HepG2 (cell line): ENCODE data around the gene TBC1D22A. TPM values are rescaled to one million over a fixed set of nuclear protein-coding genes. Genes with fewer than 3 reads are reported as not detected.

Experiments used
- CCDC6 ChIP-seq: sonication (generic); formaldehyde crosslinking; IDR thresholded peaks from 2 replicates; pipeline ENCODE4 v1.8.1; 2022; ENCODE audit warnings: mild to moderate bottlenecking, missing genetic modification reagents, moderate library complexity
- CENPT ChIP-seq: sonication (generic); formaldehyde crosslinking; IDR thresholded peaks from 2 replicates; pipeline ENCODE4 v1.8.0; 2022; ENCODE audit warnings: low read depth, mild to moderate bottlenecking, moderate library complexity, missing genetic modification reagents
- CENPX ChIP-seq: sonication (generic); formaldehyde crosslinking; IDR thresholded peaks from 2 replicates; pipeline ENCODE4 v1.9.0; 2021; ENCODE audit warnings: mild to moderate bottlenecking, missing genetic modification reagents, moderate library complexity
- DNMT1 ChIP-seq: sonication (generic); formaldehyde crosslinking; IDR thresholded peaks from 2 replicates; pipeline ENCODE4 v1.5.1; 2020; ENCODE audit warnings: mild to moderate bottlenecking, missing genetic modification reagents
- FLYWCH1 ChIP-seq: sonication (generic); formaldehyde crosslinking; IDR thresholded peaks from 2 replicates; pipeline ENCODE4 v1.8.1; 2023; ENCODE audit warnings: mild to moderate bottlenecking, missing genetic modification reagents
- GATAD2A ChIP-seq: IDR thresholded peaks from 2 replicates; pipeline ENCODE4 v1.6.1; 2016
- GPN1 ChIP-seq: sonication (generic); formaldehyde crosslinking; IDR thresholded peaks from 2 replicates; pipeline ENCODE4 v1.5.1; 2020; ENCODE audit warnings: missing genetic modification reagents, borderline replicate concordance
- HDAC1 ChIP-seq: sonication (generic); formaldehyde crosslinking; IDR thresholded peaks from 2 replicates; pipeline ENCODE4 v1.5.1; 2020; ENCODE audit warnings: mild to moderate bottlenecking, missing genetic modification reagents
- KMT2A ChIP-seq: sonication (generic); formaldehyde crosslinking; IDR thresholded peaks from 2 replicates; pipeline ENCODE4 v1.4.0; 2020; ENCODE audit warnings: missing genetic modification reagents
- MAFG ChIP-seq: sonication (generic); formaldehyde crosslinking; IDR thresholded peaks from 2 replicates; pipeline ENCODE4 v1.5.1; 2020; ENCODE audit warnings: mild to moderate bottlenecking, missing genetic modification reagents
- MIXL1 ChIP-seq: IDR thresholded peaks from 2 replicates; pipeline ENCODE4 v1.6.1; 2016
- MLLT10 ChIP-seq: sonication (generic); formaldehyde crosslinking; IDR thresholded peaks from 2 replicates; pipeline ENCODE4 v1.4.0; 2020; ENCODE audit warnings: missing genetic modification reagents
- PCBP2 ChIP-seq: fragments of 200-400 bp; formaldehyde crosslinking; optimal IDR thresholded peaks from 2 replicates; pipeline ENCODE3; 2018; ENCODE audit warnings: low read length, low read depth; ENCODE audit not compliant: poor library complexity, severe bottlenecking
- RAD51 ChIP-seq: fragments of 450-650 bp; IDR thresholded peaks from 2 replicates; pipeline ENCODE4 v1.6.1; 2016; ENCODE audit warnings: borderline replicate concordance
- ZFP62 ChIP-seq: sonication (generic); formaldehyde crosslinking; IDR thresholded peaks from 2 replicates; pipeline ENCODE4 v1.4.0; 2020; ENCODE audit warnings: missing genetic modification reagents
- ZNF121 ChIP-seq: sonication (generic); formaldehyde crosslinking; IDR thresholded peaks from 2 replicates; pipeline ENCODE4 v1.5.0; 2020; ENCODE audit warnings: mild to moderate bottlenecking, missing genetic modification reagents
- ZNF343 ChIP-seq: sonication (generic); formaldehyde crosslinking; IDR thresholded peaks from 2 replicates; pipeline ENCODE4 v1.4.0; 2020; ENCODE audit warnings: mild to moderate bottlenecking, missing genetic modification reagents
- ZNF431 ChIP-seq: sonication (generic); formaldehyde crosslinking; IDR thresholded peaks from 2 replicates; pipeline ENCODE4 v1.9.0; 2022; ENCODE audit warnings: missing genetic modification reagents, low read depth, mild to moderate bottlenecking, borderline replicate concordance
- ZNF496 ChIP-seq: sonication (generic); formaldehyde crosslinking; IDR thresholded peaks from 2 replicates; pipeline ENCODE4 v1.8.1; 2023; ENCODE audit warnings: mild to moderate bottlenecking, moderate library complexity, missing genetic modification reagents; ENCODE audit not compliant: insufficient replicate concordance
- ZNF510 ChIP-seq: sonication (generic); formaldehyde crosslinking; IDR thresholded peaks from 2 replicates; pipeline ENCODE4 v1.4.0; 2020; ENCODE audit warnings: low read depth, mild to moderate bottlenecking, missing genetic modification reagents
- ZNF577 ChIP-seq: sonication (generic); formaldehyde crosslinking; IDR thresholded peaks from 2 replicates; pipeline ENCODE4 v1.4.0; 2020; ENCODE audit warnings: mild to moderate bottlenecking, low read depth, missing genetic modification reagents, borderline replicate concordance
- ZNF607 ChIP-seq: sonication (generic); formaldehyde crosslinking; IDR thresholded peaks from 2 replicates; pipeline ENCODE4 v1.5.1; 2020; ENCODE audit warnings: missing genetic modification reagents, mild to moderate bottlenecking, borderline replicate concordance
- ZNF615 ChIP-seq: sonication (generic); formaldehyde crosslinking; IDR thresholded peaks from 2 replicates; pipeline ENCODE4 v1.5.0; 2020; ENCODE audit warnings: mild to moderate bottlenecking, missing genetic modification reagents, borderline replicate concordance
- ZNF644 ChIP-seq: IDR thresholded peaks from 2 replicates; pipeline ENCODE4 v1.6.1; 2016; ENCODE audit warnings: low read depth
- ZNF7 ChIP-seq: IDR thresholded peaks from 2 replicates; pipeline ENCODE4 v1.6.1; 2016; ENCODE audit warnings: missing biosample characterization, missing genetic modification reagents
- ZNF790 ChIP-seq: sonication (generic); formaldehyde crosslinking; IDR thresholded peaks from 2 replicates; pipeline ENCODE4 v1.8.0; 2022; ENCODE audit warnings: missing genetic modification reagents, mild to moderate bottlenecking, borderline replicate concordance
- polyA plus RNA-seq, 8 experiments: library from polyadenylated mRNA; depleted of rRNA in 3 of 8; stranded (reverse) in 7 of 8; unstranded in 1 of 8; fragments of >200 nt; fragmentation: Illumina TruSeq in 4 of 8; extraction: Trizol in 4 of 8; gene quantifications; 2 replicates each; pipeline versions ENCODE4 v1.2.1 to v1.2.3, GENCODE V29; 2011 to 2016; ENCODE audit warnings: low read depth in 4 of 8, missing spikeins in 1 of 8, mixed read lengths in 1 of 8; ENCODE audit not compliant: insufficient read depth in 1 of 8
- total RNA-seq, 5 experiments: library from RNA; depleted of rRNA; stranded (reverse); fragments of >200 nt; fragmentation: Illumina TruSeq; extraction: Trizol; gene quantifications; 2 replicates each; pipeline ENCODE4 v1.2.3, GENCODE V29; 2016; ENCODE audit warnings: low read depth in 1 of 5
- TF ChIP-seq, protein P1 (sequence below): sonication (generic); formaldehyde crosslinking; IDR thresholded peaks from 2 replicates; pipeline ENCODE4 v1.5.0; 2020; ENCODE audit warnings: mild to moderate bottlenecking, low read depth, missing genetic modification reagents, borderline replicate concordance
- TF ChIP-seq, protein P2 (sequence below): sonication (generic); formaldehyde crosslinking; IDR thresholded peaks from 2 replicates; pipeline ENCODE4 v1.9.0; 2022; ENCODE audit warnings: low read depth, missing genetic modification reagents
- TF ChIP-seq, protein P3 (sequence below): sonication (generic); formaldehyde crosslinking; IDR thresholded peaks from 2 replicates; pipeline ENCODE4 v1.8.0; 2022; ENCODE audit warnings: mild to moderate bottlenecking, missing genetic modification reagents, moderate library complexity

Gene TBC1D22A
- total and polyA plus RNA-seq, 2 of the 13 experiments (the other 11 are each of a cell fraction or from before 2014, with no cell fraction given), result 17.3 to 18.0 TPM

DNA sequence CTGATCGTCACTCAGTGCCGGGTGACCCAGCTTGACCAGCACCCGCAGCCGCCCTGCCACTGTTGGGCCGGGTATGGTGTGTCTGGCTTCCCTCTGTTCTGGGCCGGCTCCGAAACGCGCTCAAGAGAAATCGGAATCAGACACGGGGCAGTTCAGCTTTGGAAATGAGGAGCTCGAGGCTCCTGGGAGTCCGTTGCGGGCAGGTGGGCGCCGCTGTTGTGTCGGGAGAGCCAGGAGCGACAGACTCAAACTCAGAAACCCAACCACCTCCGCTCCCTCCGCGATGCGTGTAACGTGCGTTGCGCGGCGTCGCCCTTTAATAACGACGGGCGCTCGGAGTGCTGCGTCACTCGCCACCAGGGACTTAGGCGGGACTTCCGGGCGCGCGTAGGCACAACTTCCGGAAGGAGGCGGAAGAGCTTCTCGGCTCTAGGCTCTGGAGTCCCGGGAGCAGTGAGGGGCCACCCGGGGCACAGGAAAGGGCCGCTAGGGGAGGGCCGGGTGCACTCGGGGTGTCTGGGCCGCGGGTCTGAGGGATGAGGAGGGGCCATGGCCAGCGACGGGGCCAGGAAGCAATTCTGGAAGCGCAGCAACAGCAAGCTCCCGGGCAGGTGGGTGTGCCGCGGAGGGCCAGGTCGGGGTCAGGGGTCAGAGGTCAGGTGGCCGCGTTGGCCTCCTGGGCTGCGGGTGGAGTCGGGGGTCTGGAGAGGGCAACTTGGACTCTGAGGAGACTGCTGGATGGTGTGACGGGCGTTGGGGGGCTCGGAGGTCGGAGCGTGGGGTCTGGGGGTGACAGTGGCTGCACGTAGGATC lies at the start of gene TBC1D22A (continued):
- TF ChIP-seq, protein P1, sequence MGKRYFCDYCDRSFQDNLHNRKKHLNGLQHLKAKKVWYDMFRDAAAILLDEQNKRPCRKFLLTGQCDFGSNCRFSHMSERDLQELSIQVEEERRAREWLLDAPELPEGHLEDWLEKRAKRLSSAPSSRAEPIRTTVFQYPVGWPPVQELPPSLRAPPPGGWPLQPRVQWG, result no peak; the same call in 1 of the 2 replicates
- TF ChIP-seq, protein P2, sequence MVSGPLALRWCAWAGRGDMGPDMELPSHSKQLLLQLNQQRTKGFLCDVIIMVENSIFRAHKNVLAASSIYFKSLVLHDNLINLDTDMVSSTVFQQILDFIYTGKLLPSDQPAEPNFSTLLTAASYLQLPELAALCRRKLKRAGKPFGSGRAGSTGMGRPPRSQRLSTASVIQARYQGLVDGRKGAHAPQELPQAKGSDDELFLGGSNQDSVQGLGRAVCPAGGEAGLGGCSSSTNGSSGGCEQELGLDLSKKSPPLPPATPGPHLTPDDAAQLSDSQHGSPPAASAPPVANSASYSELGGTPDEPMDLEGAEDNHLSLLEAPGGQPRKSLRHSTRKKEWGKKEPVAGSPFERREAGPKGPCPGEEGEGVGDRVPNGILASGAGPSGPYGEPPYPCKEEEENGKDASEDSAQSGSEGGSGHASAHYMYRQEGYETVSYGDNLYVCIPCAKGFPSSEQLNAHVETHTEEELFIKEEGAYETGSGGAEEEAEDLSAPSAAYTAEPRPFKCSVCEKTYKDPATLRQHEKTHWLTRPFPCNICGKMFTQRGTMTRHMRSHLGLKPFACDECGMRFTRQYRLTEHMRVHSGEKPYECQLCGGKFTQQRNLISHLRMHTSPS, result peak; percentile 35; the same call in 1 of the 2 replicates
- TF ChIP-seq ZNF790 (CRISPR knock-in tag) (no peak; the same call in 1 of the 2 replicates), MAFG (no peak), RAD51 (no peak), ZNF431 (CRISPR knock-in tag) (0 out of 2 replicates have a peak, but pooled peaks have one; percentile 68), GATAD2A (CRISPR knock-in tag) (peak; percentile 72), ZNF496 (CRISPR knock-in tag) (no peak), ZNF7 (CRISPR knock-in tag) (no peak; the same call in 1 of the 2 replicates), GPN1 (CRISPR knock-in tag) (no peak; the same call in 1 of the 2 replicates), ZNF510 (CRISPR knock-in tag) (0 out of 2 replicates have a peak, but pooled peaks have one; percentile 12), MLLT10 (CRISPR knock-in tag) (no peak), PCBP2 (no peak), ZFP62 (no peak), ZNF615 (CRISPR knock-in tag) (no peak), CENPT (CRISPR knock-in tag) (0 out of 2 replicates have a peak, but pooled peaks have one; percentile 84), ZNF343 (CRISPR knock-in tag) (no peak), DNMT1 (CRISPR knock-in tag) (no peak), ZNF121 (CRISPR knock-in tag) (no peak), ZNF577 (no peak), ZNF644 (CRISPR knock-in tag) (no peak), MIXL1 (CRISPR knock-in tag) (peak; percentile 81), FLYWCH1 (no peak), CCDC6 (CRISPR knock-in tag) (peak; percentile 88; the same call in 1 of the 2 replicates), CENPX (CRISPR knock-in tag) (no peak), HDAC1 (CRISPR knock-in tag) (peak; percentile 98), KMT2A (CRISPR knock-in tag) (peak; percentile 94), ZNF607 (CRISPR knock-in tag) (peak; percentile 78)
- TF ChIP-seq, protein P3, sequence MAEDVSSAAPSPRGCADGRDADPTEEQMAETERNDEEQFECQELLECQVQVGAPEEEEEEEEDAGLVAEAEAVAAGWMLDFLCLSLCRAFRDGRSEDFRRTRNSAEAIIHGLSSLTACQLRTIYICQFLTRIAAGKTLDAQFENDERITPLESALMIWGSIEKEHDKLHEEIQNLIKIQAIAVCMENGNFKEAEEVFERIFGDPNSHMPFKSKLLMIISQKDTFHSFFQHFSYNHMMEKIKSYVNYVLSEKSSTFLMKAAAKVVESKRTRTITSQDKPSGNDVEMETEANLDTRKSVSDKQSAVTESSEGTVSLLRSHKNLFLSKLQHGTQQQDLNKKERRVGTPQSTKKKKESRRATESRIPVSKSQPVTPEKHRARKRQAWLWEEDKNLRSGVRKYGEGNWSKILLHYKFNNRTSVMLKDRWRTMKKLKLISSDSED (CRISPR knock-in tag), result no peak
